SK-N-SH treated with all-trans-retinoic acid at 6 μM for 48 hours (cell line): Measurements from ENCODE around the gene TEKT3.

Source experiments
- CSDC2 ChIP-seq: fragments of 250-450 bp; sonication (Bioruptor Pico); IDR thresholded peaks from 2 replicates; pipeline ENCODE4 v1.5.0; 2020; ENCODE audit warnings: mild to moderate bottlenecking, moderate library complexity
- ESRRG ChIP-seq: fragments of 250-450 bp; sonication (Bioruptor Pico); IDR thresholded peaks from 2 replicates; pipeline ENCODE4 v1.6.1; 2021; ENCODE audit warnings: mild to moderate bottlenecking
- OSR1 ChIP-seq: fragments of 250-450 bp; sonication (Bioruptor Pico); IDR thresholded peaks from 2 replicates; pipeline ENCODE4 v1.8.0; 2022; ENCODE audit warnings: moderate library complexity, mild to moderate bottlenecking, inconsistent platforms
- PPARA ChIP-seq: fragments of 250-450 bp; sonication (Bioruptor Pico); IDR thresholded peaks from 2 replicates; pipeline ENCODE4 v1.5.0; 2020; ENCODE audit warnings: mild to moderate bottlenecking, borderline replicate concordance
- TOX ChIP-seq: fragments of 250-450 bp; sonication (Bioruptor Pico); IDR thresholded peaks from 2 replicates; pipeline ENCODE4 v1.8.0; 2021; ENCODE audit warnings: mild to moderate bottlenecking, moderate library complexity, borderline replicate concordance
- ZFP3 ChIP-seq: fragments of 250-450 bp; sonication (Bioruptor Pico); IDR thresholded peaks from 2 replicates; pipeline ENCODE4 v1.5.0; 2020; ENCODE audit warnings: mild to moderate bottlenecking, moderate library complexity
- ZNF565 ChIP-seq: fragments of 450-650 bp; formaldehyde crosslinking; conservative IDR thresholded peaks from 2 replicates; pipeline ENCODE4 v1.5.0; 2020; ENCODE audit warnings: low read depth, mild to moderate bottlenecking, moderate library complexity
- TF ChIP-seq, protein P1 (sequence below): fragments of 250-450 bp; sonication (Bioruptor Pico); IDR thresholded peaks from 2 replicates; pipeline ENCODE4 v1.5.1; 2021; ENCODE audit warnings: mild to moderate bottlenecking, moderate library complexity
- TF ChIP-seq, protein P2 (sequence below): fragments of 250-450 bp; sonication (Bioruptor Pico); IDR thresholded peaks from 2 replicates; pipeline ENCODE4 v1.5.0; 2020; ENCODE audit warnings: mild to moderate bottlenecking, moderate library complexity

DNA sequence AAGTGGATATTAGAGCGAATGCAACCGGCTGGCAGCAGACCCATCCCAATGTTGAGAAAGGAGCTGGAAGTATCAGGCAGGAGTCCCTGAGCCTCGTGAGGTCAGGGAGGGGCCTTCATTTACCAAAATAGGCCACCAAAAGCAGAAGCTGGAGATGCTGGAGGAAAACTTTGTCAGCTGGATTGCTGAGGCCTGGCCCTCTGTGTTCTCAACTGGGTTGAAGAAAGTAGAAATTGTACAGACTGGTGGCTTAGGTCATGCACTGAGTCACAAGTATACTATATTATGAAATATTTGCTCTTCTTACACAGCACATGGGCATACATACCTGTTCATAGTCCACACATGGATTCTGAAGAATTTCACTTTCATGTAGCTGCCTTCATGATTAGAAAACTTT lies 23.2 kb upstream of the TEKT3 start:
- TF ChIP-seq ZNF565 (CRISPR knock-in tag) (no peak), CSDC2 (CRISPR knock-in tag) (no peak), PPARA (CRISPR knock-in tag) (no peak), ESRRG (CRISPR knock-in tag) (no peak), TOX (no peak), OSR1 (no peak), ZFP3 (CRISPR knock-in tag) (no peak)
- TF ChIP-seq, protein P1, sequence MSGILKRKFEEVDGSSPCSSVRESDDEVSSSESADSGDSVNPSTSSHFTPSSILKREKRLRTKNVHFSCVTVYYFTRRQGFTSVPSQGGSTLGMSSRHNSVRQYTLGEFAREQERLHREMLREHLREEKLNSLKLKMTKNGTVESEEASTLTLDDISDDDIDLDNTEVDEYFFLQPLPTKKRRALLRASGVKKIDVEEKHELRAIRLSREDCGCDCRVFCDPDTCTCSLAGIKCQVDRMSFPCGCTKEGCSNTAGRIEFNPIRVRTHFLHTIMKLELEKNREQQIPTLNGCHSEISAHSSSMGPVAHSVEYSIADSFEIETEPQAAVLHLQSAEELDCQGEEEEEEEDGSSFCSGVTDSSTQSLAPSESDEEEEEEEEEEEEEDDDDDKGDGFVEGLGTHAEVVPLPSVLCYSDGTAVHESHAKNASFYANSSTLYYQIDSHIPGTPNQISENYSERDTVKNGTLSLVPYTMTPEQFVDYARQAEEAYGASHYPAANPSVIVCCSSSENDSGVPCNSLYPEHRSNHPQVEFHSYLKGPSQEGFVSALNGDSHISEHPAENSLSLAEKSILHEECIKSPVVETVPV (CRISPR knock-in tag) = no peak
- TF ChIP-seq, protein P2, sequence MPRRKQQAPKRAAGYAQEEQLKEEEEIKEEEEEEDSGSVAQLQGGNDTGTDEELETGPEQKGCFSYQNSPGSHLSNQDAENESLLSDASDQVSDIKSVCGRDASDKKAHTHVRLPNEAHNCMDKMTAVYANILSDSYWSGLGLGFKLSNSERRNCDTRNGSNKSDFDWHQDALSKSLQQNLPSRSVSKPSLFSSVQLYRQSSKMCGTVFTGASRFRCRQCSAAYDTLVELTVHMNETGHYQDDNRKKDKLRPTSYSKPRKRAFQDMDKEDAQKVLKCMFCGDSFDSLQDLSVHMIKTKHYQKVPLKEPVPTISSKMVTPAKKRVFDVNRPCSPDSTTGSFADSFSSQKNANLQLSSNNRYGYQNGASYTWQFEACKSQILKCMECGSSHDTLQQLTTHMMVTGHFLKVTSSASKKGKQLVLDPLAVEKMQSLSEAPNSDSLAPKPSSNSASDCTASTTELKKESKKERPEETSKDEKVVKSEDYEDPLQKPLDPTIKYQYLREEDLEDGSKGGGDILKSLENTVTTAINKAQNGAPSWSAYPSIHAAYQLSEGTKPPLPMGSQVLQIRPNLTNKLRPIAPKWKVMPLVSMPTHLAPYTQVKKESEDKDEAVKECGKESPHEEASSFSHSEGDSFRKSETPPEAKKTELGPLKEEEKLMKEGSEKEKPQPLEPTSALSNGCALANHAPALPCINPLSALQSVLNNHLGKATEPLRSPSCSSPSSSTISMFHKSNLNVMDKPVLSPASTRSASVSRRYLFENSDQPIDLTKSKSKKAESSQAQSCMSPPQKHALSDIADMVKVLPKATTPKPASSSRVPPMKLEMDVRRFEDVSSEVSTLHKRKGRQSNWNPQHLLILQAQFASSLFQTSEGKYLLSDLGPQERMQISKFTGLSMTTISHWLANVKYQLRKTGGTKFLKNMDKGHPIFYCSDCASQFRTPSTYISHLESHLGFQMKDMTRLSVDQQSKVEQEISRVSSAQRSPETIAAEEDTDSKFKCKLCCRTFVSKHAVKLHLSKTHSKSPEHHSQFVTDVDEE = no peak
